22Rv1 (cell line): Measurements from ENCODE around the gene KRT86.

ENCODE experiments used
- CTCF ChIP-seq: fragments of 450-650 bp; IDR thresholded peaks from 2 replicates; pipeline ENCODE4 v1.5.1; 2017; ENCODE audit warnings: mild to moderate bottlenecking
- ZFX ChIP-seq: fragments of 450-650 bp; IDR thresholded peaks from 2 replicates; pipeline ENCODE4 v1.6.1; 2017; ENCODE audit warnings: antibody characterized with exemption, borderline replicate concordance

GRCh38 chr12:52235001-52235764 lies 39.3 kb upstream of the KRT86 start:
- TF ChIP-seq CTCF (no peak), ZFX (no peak)
